Keratinocyte (primary cell): ENCODE measurements around the gene FSD2. TPM values are rescaled to one million over a fixed set of nuclear protein-coding genes. Genes with fewer than 3 reads are reported as not detected.

Experiments used
- DNase-seq: peaks from one replicate; pipeline ENCODE4 v3.0.0-alpha.2; 2011; ENCODE audit warnings: low read depth, missing footprints, low spot score
- FAIRE-seq: peaks from 2 replicates; lab custom pipeline; 2011; peaks lifted over from hg19 to GRCh38; lab: Jason Lieb, UNC
- H2AFZ ChIP-seq: 2 replicates; pipeline ENCODE4 v1.6.0; 2012; ENCODE audit warnings: low read length, control low read depth, inconsistent platforms; ENCODE audit not compliant: control insufficient read depth
- H3K27ac ChIP-seq: 2 replicates; pipeline ENCODE4 v1.5.1; 2011; ENCODE audit warnings: low read length; ENCODE audit not compliant: control insufficient read depth, insufficient read depth
- H3K27me3 ChIP-seq: 3 replicates; pipeline ENCODE4 v1.6.0; 2011; ENCODE audit warnings: low read length; ENCODE audit not compliant: control insufficient read depth, insufficient read depth; ENCODE audit errors: extremely low read depth
- H3K36me3 ChIP-seq, 2 experiments: 2 replicates in 1 of 2; 3 replicates in 1 of 2; pipeline ENCODE4 v1.5.1; 2011; ENCODE audit warnings: low read length in 2 of 2, mild to moderate bottlenecking in 1 of 2; ENCODE audit not compliant: control insufficient read depth in 2 of 2, insufficient read depth in 2 of 2; ENCODE audit errors: extremely low read depth in 1 of 2
- H3K4me1 ChIP-seq: 3 replicates; pipeline ENCODE4 v1.5.1; 2011; ENCODE audit warnings: low read length; ENCODE audit not compliant: control insufficient read depth, insufficient read depth; ENCODE audit errors: extremely low read depth
- H3K4me2 ChIP-seq: 3 replicates; pipeline ENCODE4 v1.6.0; 2011; ENCODE audit warnings: low read depth, low read length; ENCODE audit not compliant: control insufficient read depth, insufficient read depth; ENCODE audit errors: extremely low read depth
- H3K4me3 ChIP-seq, 3 experiments: fragments of 200-600 bp in 1 of 3; sonication (generic) in 1 of 3; 2 replicates in 2 of 3; 3 replicates in 1 of 3; pipeline ENCODE4 v1.5.1; 2011 to 2016; ENCODE audit warnings: low read length in 3 of 3, mild to moderate bottlenecking in 3 of 3, control low read depth in 2 of 3, inconsistent platforms in 1 of 3, low read depth in 1 of 3, mixed read lengths in 1 of 3, mixed run types in 1 of 3, moderate library complexity in 1 of 3; ENCODE audit not compliant: control insufficient read depth in 2 of 3, insufficient read depth in 2 of 3; ENCODE audit errors: extremely low read depth in 1 of 3
- H3K79me2 ChIP-seq: 2 replicates; pipeline ENCODE4 v1.6.0; 2012; ENCODE audit warnings: low read length; ENCODE audit not compliant: control insufficient read depth, insufficient read depth
- H3K9ac ChIP-seq: 3 replicates; pipeline ENCODE4 v1.6.0; 2011; ENCODE audit warnings: low read length; ENCODE audit not compliant: control insufficient read depth, insufficient read depth; ENCODE audit errors: extremely low read depth
- H3K9me1 ChIP-seq: 3 replicates; pipeline ENCODE4 v1.6.0; 2011; ENCODE audit warnings: low read length; ENCODE audit not compliant: control insufficient read depth, insufficient read depth; ENCODE audit errors: extremely low read depth
- H3K9me3 ChIP-seq: 2 replicates; pipeline ENCODE4 v1.5.1; 2012; ENCODE audit warnings: low read depth, low read length; ENCODE audit not compliant: control insufficient read depth
- H4K20me1 ChIP-seq: 3 replicates; pipeline ENCODE4 v1.6.0; 2011; ENCODE audit warnings: low read length; ENCODE audit not compliant: control insufficient read depth, insufficient read depth; ENCODE audit errors: extremely low read depth
- CTCF ChIP-seq, 3 experiments: IDR thresholded peaks in 1 of 3; conservative IDR thresholded peaks in 1 of 3; optimal IDR thresholded peaks in 1 of 3; 2 replicates in 2 of 3; 3 replicates in 1 of 3; pipeline versions ENCODE3 to v1.5.1; 2011; ENCODE audit warnings: low read length in 3 of 3, mild to moderate bottlenecking in 3 of 3, moderate library complexity in 2 of 3, control low read depth in 1 of 3, inconsistent platforms in 1 of 3; ENCODE audit not compliant: insufficient read depth in 2 of 3; ENCODE audit errors: extremely low read depth in 1 of 3
- EZH2 ChIP-seq: IDR thresholded peaks from one replicate; pipeline ENCODE4 v1.6.1; 2012; ENCODE audit warnings: inconsistent platforms, mild to moderate bottlenecking, low read length, moderate library complexity
- dilution Hi-C: fragments of 300-500 bp; cut with MboI; formaldehyde crosslinking; loops from one replicate; pipeline ENCODE4 v1.7.0; 2020; ENCODE audit warnings: low sequenced_read_pairs; ENCODE audit not compliant: extremely low pct_ligation_motif_present
- polyA plus RNA-seq, 5 experiments: library from polyadenylated mRNA; depleted of rRNA in 3 of 5; stranded (reverse) in 3 of 5; stranded (forward) in 1 of 5; unstranded in 1 of 5; fragments of >200 nt; gene quantifications; 1 replicate in 1 of 5; 2 replicates in 3 of 5; 3 replicates in 1 of 5; pipeline versions ENCODE4 v1.2.1 to v1.2.3, GENCODE V29; 2011 to 2012; ENCODE audit warnings: missing spikeins in 2 of 5, low read depth in 1 of 5, low replicate concordance in 1 of 5

The FSD2 gene
- polyA plus RNA-seq, 1 donor (not counting 4 experiments of a cell fraction or from before 2014, with no cell fraction given) = not detected

GRCh38 chr15:82715003-82715402, 90.9 kb downstream of the FSD2 start:
- Histone ChIP-seq H3K9ac (no peak overlapping the region), H3K4me2 (no peak overlapping the region), H3K4me1 (no peaks in the 10 kb centered on the region), H4K20me1 (no peaks in the 10 kb centered on the region), H3K36me3 (no peaks in the 10 kb centered on the region), H3K79me2 (no peaks in the 10 kb centered on the region), H2AFZ (no peak overlapping the region), H3K9me1 (no peaks in the 10 kb centered on the region), H3K9me3 (no peaks in the 10 kb centered on the region), H3K4me3 (no peak overlapping the region), H3K27me3 (no peaks in the 10 kb centered on the region), H3K27ac (no peak overlapping the region)
- dilution Hi-C loops = no loop called here
- no peak for TF ChIP-seq CTCF (optimal IDR thresholded peaks at IDR 0.05 in 1 of 3, IDR thresholded peaks at IDR 0.05 in 1 of 3, conservative IDR thresholded peaks at IDR 0.05 in 1 of 3; ENCODE audit: extremely low read depth in 1 of 3, insufficient read depth in 2 of 3, low read length in 3 of 3)
- no peak for TF ChIP-seq EZH2
- FAIRE-seq = no peak
- DNase-seq = no peak

GRCh38 chr15:82714016-82714415, 91.9 kb downstream of the FSD2 start:
- H2AFZ ChIP-seq = no peak overlapping the region
- no peaks in the 10 kb centered on the region for H3K79me2 ChIP-seq
- no peak for FAIRE-seq
- H3K9me3 ChIP-seq = no peaks in the 10 kb centered on the region
- dilution Hi-C loops = no loop called here
- no peaks in the 10 kb centered on the region for H3K4me1 ChIP-seq
- TF ChIP-seq CTCF (optimal IDR thresholded peaks at IDR 0.05 in 1 of 3, IDR thresholded peaks at IDR 0.05 in 1 of 3, conservative IDR thresholded peaks at IDR 0.05 in 1 of 3; ENCODE audit: extremely low read depth in 1 of 3, insufficient read depth in 2 of 3, low read length in 3 of 3) = no peak
- no peak for TF ChIP-seq EZH2
- no peak overlapping the region for H3K9ac ChIP-seq
- no peaks in the 10 kb centered on the region for H3K27me3 ChIP-seq
- H3K9me1 ChIP-seq = no peaks in the 10 kb centered on the region
- H3K4me3 ChIP-seq = no peak overlapping the region
- no peak overlapping the region for H3K27ac ChIP-seq
- no peaks in the 10 kb centered on the region for H4K20me1 ChIP-seq
- no peak for DNase-seq
- H3K4me2 ChIP-seq = no peak overlapping the region
- H3K36me3 ChIP-seq = no peaks in the 10 kb centered on the region
